PC-3 (cell line): Measurements from ENCODE around the gene CDK5.

Source experiments
- EZH2 ChIP-seq: fragments of 300-600 bp; sonication (generic); IDR thresholded peaks from one replicate; pipeline ENCODE4 v1.6.1; 2017; ENCODE audit warnings: antibody characterized with exemption, mild to moderate bottlenecking, low read length; ENCODE audit not compliant: unreplicated experiment
- TF ChIP-seq, protein P1 (sequence below): fragments of 300-600 bp; sonication (generic); conservative IDR thresholded peaks from 2 replicates; pipeline ENCODE4 v1.5.1; 2017; ENCODE audit warnings: antibody characterized with exemption, low read depth, mild to moderate bottlenecking, low read length

DNA sequence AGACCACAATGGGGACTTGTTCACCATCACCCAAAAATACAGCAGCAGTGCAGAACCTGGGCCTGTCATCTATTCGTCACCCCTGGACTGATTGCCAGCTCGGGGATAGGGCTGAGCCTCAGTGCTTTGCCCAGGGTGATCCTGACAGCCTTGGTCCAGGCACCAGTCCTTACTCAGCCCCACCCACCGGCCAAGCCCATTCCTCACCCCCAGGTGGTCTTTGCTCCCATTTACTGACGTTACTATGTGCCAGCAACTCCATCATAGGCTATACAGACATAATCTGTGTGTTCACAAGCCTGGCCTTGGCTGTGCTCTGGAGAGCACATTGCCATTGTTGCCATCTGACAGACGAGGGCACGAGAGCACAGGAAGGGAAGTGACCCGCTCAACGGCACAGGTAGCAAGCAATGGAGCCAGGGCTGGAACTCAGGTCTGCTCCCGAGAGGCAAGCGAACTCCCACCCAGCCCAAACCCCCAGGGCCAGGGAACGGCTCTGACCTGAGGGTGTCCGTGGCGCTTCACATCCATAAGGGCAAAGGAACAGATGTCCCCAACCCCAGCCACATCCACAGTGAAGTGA, 40.2 kb downstream of the CDK5 start:
- TF ChIP-seq EZH2: no peak
- TF ChIP-seq, protein P1, sequence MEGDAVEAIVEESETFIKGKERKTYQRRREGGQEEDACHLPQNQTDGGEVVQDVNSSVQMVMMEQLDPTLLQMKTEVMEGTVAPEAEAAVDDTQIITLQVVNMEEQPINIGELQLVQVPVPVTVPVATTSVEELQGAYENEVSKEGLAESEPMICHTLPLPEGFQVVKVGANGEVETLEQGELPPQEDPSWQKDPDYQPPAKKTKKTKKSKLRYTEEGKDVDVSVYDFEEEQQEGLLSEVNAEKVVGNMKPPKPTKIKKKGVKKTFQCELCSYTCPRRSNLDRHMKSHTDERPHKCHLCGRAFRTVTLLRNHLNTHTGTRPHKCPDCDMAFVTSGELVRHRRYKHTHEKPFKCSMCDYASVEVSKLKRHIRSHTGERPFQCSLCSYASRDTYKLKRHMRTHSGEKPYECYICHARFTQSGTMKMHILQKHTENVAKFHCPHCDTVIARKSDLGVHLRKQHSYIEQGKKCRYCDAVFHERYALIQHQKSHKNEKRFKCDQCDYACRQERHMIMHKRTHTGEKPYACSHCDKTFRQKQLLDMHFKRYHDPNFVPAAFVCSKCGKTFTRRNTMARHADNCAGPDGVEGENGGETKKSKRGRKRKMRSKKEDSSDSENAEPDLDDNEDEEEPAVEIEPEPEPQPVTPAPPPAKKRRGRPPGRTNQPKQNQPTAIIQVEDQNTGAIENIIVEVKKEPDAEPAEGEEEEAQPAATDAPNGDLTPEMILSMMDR: no peak
